ENCODE measurements around the gene OR2B2. TPM values are rescaled to one million over a fixed set of nuclear protein-coding genes. Genes with fewer than 3 reads are reported as not detected.

Gene OR2B2
- total and polyA plus RNA-seq, 8 donors: not detected

GRCh38 chr6:27873021-27873940, 38.9 kb downstream of the OR2B2 start:
- 7 to 10% methylated on average over 50 of the region's 50 CpGs for WGBS, 2 donors
- Histone ChIP-seq H3K36me3 (no peaks in the 10 kb centered on the region), H3K27me3 (peaks cover 0 to 26% (median 7%) of the 10 kb centered on the region in 4 donors), H3K9me3 (no peaks in the 10 kb centered on the region), H3K4me1 (no peaks in the 10 kb centered on the region), H3K27ac (peak overlapping the region in 2 of 4 donors; percentile 20 to 65), H3K4me3 (peak overlapping the region; percentile 16 to 40 (median 24))
- intact Hi-C loops (cut with DNase I): no loop called here
- DNase-seq (peak in 3 of 6 donors; percentile 55 to 66 (median 65)), FAIRE-seq (no peak), ATAC-seq (peak; percentile 37 to 61 (median 54))
- no peak for TF ChIP-seq CTCF (IDR thresholded peaks at IDR 0.05)

- FAIRE-seq (no peak), DNase-seq (no peak), ATAC-seq (peak in 3 of 4 donors; percentile 14 to 19 (median 18))
- 1% methylated on average over 16 of the region's 16 CpGs for WGBS, 2 donors
- H3K4me3 ChIP-seq: peak overlapping the region; percentile 10 to 40 (median 24)
- peaks cover 0 to 32% (median 7%) of the 10 kb centered on the region in 4 donors for H3K27me3 ChIP-seq
- H3K36me3 ChIP-seq: no peaks in the 10 kb centered on the region
- no peaks in the 10 kb centered on the region for H3K9me3 ChIP-seq
- H3K27ac ChIP-seq: peak overlapping the region in 2 of 4 donors; percentile 20 to 65
- intact Hi-C loops (cut with DNase I): no loop called here
- H3K4me1 ChIP-seq: no peaks in the 10 kb centered on the region
- TF ChIP-seq CTCF (IDR thresholded peaks at IDR 0.05): no peak
Observed at GRCh38 chr6:27872642-27873020, 39.6 kb downstream of the OR2B2 start.

- H3K36me3 ChIP-seq: no peaks in the 10 kb centered on the region
- H3K27ac ChIP-seq: peak overlapping the region in 3 of 4 donors; percentile 20 to 65 (median 58)
- FAIRE-seq: no peak
- H3K27me3 ChIP-seq: peaks cover 0 to 38% (median 8%) of the 10 kb centered on the region in 4 donors
- no peaks in the 10 kb centered on the region for H3K4me1 ChIP-seq
- H3K9me3 ChIP-seq: no peaks in the 10 kb centered on the region
- TF ChIP-seq CTCF (IDR thresholded peaks at IDR 0.05): no peak
- 4% methylated on average over 49 of the region's 49 CpGs for WGBS, 2 donors
- ATAC-seq: peak; percentile 87 to 94 (median 92)
- DNase-seq: peak; percentile 45 to 86 (median 74)
- intact Hi-C loops (cut with DNase I): no loop called here
- H3K4me3 ChIP-seq: peak overlapping the region; percentile 10 to 40 (median 24)
Observed at GRCh38 chr6:27871924-27872638, 40.1 kb downstream of the OR2B2 start.

GRCh38 chr6:27870291-27870870, 41.8 kb downstream of the OR2B2 start:
- ATAC-seq: no peak
- TF ChIP-seq CTCF (IDR thresholded peaks at IDR 0.05): no peak
- intact Hi-C loops (cut with DNase I): no loop called here
- no peak overlapping the region for H3K27ac ChIP-seq
- WGBS, 2 donors: 90 to 92% methylated on average over 9 of the region's 9 CpGs
- no peak overlapping the region for H3K4me3 ChIP-seq
- no peaks in the 10 kb centered on the region for H3K36me3 ChIP-seq
- no peak for DNase-seq
- FAIRE-seq: no peak
- H3K27me3 ChIP-seq: peaks cover 0 to 45% (median 8%) of the 10 kb centered on the region in 4 donors
- H3K9me3 ChIP-seq: no peaks in the 10 kb centered on the region
- H3K4me1 ChIP-seq: peaks cover 4 to 13% (median 9%) of the 10 kb centered on the region in 3 donors
